ENCODE data around the gene SMAD6.

The SMAD6 gene

DNA sequence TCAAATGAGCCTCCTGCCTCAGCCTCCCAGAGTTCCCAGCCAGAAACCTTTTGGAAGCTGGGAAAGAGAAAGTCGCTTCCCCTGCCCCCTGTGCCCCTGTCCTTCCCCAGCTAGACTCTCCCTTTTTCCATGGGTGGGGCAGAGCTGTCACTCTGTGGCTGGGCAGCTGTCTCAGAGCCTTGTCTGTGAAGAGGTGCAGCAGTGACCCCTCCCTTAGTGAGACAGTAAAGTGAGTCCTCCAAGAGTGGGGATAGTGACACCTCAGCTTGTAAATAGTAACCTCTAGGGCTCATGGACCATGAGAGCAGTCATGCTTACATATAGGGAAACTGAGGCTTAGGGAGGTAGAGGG lies 76.3 kb downstream of the SMAD6 start:
- no peak for DNase-seq

- DNase-seq: no peak
Observed at GRCh38 chr15:66778716-66779115, 76.7 kb downstream of the SMAD6 start.

- no peak for DNase-seq
Observed at GRCh38 chr15:66779331-66780009, 77.4 kb downstream of the SMAD6 start.

GRCh38 chr15:66780172-66780972 lies 78.3 kb downstream of the SMAD6 start:
- no peak for DNase-seq

DNA sequence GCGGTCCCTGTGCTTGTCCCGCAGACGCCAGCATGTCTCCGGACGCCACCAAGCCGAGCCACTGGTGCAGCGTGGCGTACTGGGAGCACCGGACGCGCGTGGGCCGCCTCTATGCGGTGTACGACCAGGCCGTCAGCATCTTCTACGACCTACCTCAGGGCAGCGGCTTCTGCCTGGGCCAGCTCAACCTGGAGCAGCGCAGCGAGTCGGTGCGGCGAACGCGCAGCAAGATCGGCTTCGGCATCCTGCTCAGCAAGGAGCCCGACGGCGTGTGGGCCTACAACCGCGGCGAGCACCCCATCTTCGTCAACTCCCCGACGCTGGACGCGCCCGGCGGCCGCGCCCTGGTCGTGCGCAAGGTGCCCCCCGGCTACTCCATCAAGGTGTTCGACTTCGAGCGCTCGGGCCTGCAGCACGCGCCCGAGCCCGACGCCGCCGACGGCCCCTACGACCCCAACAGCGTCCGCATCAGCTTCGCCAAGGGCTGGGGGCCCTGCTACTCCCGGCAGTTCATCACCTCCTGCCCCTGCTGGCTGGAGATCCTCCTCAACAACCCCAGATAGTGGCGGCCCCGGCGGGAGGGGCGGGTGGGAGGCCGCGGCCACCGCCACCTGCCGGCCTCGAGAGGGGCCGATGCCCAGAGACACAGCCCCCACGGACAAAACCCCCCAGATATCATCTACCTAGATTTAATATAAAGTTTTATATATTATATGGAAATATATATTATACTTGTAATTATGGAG lies 79.1 kb downstream of the SMAD6 start:
- DNase-seq: no peak

DNA sequence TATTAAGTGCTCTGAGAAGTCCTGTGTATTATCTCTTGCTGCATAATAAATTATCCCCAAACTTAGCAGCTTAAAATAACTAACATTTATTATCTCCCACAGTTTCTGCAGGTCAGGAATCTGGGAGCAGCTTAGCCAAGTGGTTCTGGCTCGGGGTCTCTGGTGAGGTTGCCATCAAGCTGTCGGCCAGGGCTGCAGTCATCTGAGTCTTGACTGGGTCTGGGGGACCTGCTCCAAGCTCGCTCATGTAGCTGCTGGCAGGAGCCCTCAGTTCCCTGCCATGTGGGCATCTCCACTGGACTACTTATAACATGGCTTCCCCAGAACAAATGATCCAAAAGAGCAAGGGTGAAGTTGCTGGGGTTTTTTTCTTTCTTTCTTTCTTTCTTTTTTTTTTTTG lies 80.7 kb downstream of the SMAD6 start:
- DNase-seq: no peak

GRCh38 chr15:66783314-66783713 lies 81.3 kb downstream of the SMAD6 start:
- DNase-seq: no peak

DNA sequence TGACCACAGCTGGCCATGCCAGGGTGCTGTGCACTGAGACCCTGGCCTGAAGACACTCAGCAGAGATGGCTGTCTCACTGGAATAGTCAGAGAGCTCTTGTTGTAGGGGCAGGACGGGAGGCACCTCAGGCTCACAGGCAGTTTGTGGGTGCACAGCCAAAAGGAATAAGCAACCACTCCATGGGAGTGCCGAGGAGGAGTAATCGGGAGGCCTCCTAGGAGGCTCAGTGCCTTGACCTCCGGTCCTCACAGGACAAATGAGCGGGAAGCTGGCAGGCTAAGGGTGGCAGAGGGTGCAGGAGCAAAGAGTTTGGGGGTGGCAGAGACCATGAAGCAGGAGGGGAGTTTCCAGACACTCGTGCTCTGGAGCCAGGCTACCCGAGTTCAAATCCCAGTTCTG lies 81.7 kb downstream of the SMAD6 start:
- no peak for DNase-seq

DNA sequence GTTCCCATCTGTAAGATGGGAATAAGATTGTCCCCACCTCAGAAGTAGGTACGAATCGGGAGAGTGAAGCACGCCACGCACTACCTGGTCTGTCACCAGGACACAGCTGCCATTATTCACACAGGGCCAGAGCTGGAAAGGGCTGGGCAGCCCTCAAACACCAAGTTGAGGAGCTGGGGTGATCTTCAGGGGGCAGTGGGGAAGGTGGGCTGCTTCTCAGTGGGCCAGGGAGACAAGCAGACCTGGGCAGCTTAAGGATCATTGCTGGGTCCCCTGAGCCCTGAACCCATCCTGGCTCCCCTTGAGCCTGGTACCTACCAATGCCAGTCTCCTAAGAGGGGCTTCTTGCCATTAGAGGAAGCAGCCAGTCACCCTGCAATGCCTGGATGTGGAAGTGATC lies 82.1 kb downstream of the SMAD6 start:
- DNase-seq: no peak

DNA sequence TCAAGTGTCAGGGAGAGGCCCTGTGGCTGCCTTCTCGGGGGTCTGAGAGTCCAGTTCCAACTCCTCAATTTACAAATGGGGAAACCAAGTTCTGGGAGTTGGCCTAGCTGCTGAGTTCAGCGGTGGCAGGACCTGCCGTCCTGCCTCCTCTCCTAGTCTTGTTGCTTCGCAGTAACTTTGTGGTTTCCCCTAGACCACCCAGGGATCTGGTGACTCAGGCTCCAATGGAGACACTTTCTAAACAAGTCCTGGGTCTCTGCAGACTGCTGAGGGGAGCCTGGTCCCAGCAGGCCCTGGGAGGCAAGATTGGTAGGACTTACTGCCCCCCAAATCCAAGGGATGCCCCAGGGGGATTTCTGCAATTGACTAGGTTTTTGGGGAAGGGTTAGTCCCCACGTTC lies 83.6 kb downstream of the SMAD6 start:
- DNase-seq: no peak

GRCh38 chr15:66786222-66786621 lies 84.2 kb downstream of the SMAD6 start:
- no peak for DNase-seq

DNA sequence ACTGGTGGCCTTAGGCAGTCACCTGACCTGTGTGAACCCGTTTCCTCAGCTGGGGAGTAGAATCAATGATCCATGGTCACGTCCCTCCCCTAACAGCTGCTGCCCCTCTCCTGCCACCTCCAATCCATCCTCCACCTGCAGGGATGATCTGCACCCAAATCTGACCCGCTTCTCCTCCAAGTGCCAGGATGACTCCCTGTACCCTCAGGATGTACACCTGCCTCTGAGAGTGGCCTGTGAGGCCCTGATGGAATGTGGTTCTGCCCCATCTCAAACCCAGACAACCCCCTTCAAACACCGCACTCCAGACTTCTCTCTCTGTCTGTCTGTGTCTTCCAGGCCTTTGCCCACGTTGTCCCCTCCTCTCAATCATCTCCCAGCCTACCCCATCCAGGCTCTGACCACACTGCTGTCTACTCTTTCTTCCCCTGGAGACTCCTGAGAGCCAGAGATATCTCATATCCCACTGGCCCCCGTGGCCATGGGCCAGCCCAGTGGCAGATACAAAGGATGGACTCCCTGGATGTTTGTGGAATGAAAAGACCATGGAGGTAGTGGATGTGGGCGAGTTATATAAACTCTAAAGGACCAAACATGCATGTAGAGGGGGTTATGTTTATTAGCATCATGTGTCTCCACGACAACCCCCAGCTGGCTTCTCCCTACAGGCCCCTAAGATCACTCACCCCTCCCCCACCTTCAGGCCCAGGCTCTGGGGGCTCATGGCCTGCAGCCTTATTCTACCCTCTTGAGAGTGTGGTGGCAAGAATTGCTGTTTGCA lies 84.9 kb downstream of the SMAD6 start:
- DNase-seq: no peak

DNA sequence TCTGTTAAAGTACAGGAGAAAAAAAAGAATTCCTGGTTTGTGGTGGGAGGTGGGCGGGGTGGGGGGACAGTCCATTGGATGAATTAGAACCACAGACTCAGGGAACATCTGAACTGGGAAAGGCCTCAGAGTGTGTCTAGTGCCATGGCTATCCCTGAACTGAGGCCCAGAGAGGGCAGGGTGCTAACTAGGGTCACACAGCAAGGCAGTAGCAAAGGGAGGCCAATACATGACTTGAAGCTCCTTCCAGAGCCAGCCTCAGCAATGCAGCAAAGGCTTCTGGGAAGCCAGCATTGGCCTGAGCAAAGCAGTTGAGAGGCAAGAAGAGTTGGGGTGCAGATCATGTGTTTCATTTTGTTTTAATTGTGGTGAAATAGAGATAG lies 85.4 kb downstream of the SMAD6 start:
- DNase-seq: no peak

GRCh38 chr15:66788024-66788423 lies 86.0 kb downstream of the SMAD6 start:
- no peak for DNase-seq

DNA sequence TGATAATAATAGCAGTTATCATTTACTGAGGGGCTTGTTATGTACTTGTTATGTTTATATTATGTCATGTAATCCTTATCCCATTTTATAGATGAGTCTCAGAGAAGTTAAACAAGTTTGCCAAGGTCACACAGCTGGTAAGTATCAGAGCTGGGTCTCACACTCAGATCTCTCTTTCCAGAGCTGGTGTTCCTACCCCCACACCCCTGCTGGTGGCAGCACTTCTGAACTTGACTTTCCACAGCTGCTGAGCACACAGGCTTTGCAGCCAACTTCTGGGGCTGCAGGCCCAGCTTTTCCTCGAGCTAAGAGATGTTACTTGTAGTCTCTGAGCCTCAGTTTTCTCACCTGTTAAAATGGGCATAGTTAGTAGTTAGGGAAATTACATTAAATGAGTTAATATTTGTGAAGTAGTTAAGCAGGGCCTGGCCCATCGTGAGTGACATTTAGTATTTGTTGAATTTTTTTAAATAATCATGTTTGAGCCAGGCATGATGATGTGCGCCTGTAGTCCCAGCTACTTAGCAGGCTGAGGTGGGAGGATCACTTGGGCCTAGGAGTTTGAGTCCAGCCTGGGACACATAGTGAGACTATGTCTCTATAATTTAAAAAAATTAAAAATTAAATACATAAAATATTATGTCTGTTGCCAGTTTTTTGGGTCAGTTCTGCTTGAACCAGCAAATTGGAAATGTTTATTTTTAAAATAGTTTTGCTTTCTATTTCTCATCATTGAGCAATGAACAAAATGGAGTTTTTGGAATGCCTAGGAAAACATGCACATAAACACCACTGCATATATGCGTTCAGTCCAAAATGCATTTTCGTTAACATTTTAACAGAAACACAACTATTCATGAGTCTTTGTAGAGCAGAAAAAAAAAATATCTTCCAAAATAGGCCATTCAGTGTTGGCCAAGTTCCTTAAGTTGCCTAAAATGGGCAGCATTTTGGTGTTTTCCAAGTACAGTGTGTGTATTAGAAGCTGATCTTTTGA lies 87.3 kb downstream of the SMAD6 start:
- no peak for DNase-seq

DNA sequence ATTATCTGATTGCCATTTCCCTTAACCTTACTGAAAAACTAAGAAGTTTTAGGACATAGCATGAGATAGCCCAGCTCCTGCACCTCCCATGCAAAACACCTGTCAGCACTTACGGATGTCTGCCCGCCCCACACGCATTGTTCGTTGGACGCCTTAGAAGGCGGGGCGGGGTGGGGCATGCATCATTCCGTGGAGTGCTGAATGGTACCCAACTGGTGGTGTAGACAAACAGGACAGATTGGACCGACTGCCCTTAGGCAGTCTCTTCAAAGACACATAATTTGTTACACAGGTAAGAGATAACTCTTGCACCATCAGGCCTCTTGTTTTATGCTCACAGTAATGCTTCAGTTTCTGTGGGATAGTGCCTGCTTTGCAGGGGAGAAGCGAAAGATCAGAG lies 93.8 kb downstream of the SMAD6 start:
- no peak for DNase-seq

DNA sequence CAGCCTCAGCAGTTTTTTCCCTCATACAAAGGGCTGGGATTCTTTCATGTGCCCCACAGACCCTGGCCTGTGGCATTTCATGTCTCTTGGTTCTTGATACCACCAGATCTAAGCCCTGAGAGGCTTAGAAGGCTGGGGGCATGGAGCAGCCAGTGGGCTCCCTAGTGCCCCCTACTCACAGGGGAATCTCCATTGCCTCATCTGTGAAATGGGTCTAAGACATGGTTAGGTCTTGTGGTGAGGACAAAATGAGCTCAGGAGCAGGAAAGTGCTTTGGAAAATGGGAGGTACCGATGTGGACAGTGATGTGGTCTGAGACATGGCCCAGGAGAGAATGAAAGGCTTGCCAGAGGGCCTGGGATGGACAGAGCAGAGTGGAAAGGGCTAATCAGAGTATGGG lies 94.3 kb downstream of the SMAD6 start:
- DNase-seq: no peak

GRCh38 chr15:66797921-66798320 lies 95.9 kb downstream of the SMAD6 start:
- DNase-seq: no peak

- no peak for DNase-seq
Observed at GRCh38 chr15:66798426-66799061, 96.5 kb downstream of the SMAD6 start.

- no peak for DNase-seq
Observed at GRCh38 chr15:66799242-66799641, 97.2 kb downstream of the SMAD6 start.

- no peak for DNase-seq
Observed at GRCh38 chr15:66800584-66801235, 98.7 kb downstream of the SMAD6 start.

All from CD4-positive, alpha-beta T cell treated with Interleukin-15 for 1 hour (primary cell).